HAP-1 (cell line): ENCODE data around the gene AP1S1.
"Not testable (repeated sequence)": the region's sequence is repeated elsewhere in the genome, so short reads cannot be mapped to it uniquely, and the experiment has no call there.

Source experiments
- DNase-seq, 2 experiments: peaks; one replicate each; pipeline ENCODE4 v3.0.0-alpha.2; 2016 to 2020; ENCODE audit warnings: low spot score in 2 of 2
- H3K27me3 ChIP-seq: fragments of 250-450 bp; sonication (Bioruptor Pico); 2 replicates; pipeline ENCODE4 v1.5.1; 2020; ENCODE audit warnings: low read depth, mild to moderate bottlenecking, moderate library complexity
- H3K36me3 ChIP-seq: fragments of 250-450 bp; sonication (Bioruptor Pico); replicated peaks from 2 replicates; pipeline ENCODE4 v1.5.1; 2020; ENCODE audit warnings: mild to moderate bottlenecking
- H3K4me1 ChIP-seq: fragments of 250-450 bp; sonication (Bioruptor Pico); 2 replicates; pipeline ENCODE4 v1.5.1; 2020; ENCODE audit warnings: mild to moderate bottlenecking
- H3K4me3 ChIP-seq: fragments of 250-450 bp; sonication (Bioruptor Pico); 2 replicates; pipeline ENCODE4 v1.5.1; 2020; ENCODE audit warnings: mild to moderate bottlenecking, moderate library complexity
- H3K9me3 ChIP-seq: fragments of 250-450 bp; sonication (Bioruptor Pico); 2 replicates; pipeline ENCODE4 v1.5.1; 2020; ENCODE audit warnings: mild to moderate bottlenecking, moderate library complexity
- in situ Hi-C: fragments of 300-500 bp; cut with MboI; formaldehyde crosslinking; loops from 3 replicates; pipeline ENCODE4 v1.14.3; 2020; ENCODE audit warnings: low sequenced_read_pairs, inconsistent platforms, mixed read lengths

AP1S1 gene

GRCh38 chr7:101119876-101120275 is 34.4 kb upstream of the AP1S1 start:
- in situ Hi-C loops = no loop called here
- Histone ChIP-seq H3K4me1 (no peaks in the 10 kb centered on the region), H3K27me3 (no peaks in the 10 kb centered on the region)

DNA sequence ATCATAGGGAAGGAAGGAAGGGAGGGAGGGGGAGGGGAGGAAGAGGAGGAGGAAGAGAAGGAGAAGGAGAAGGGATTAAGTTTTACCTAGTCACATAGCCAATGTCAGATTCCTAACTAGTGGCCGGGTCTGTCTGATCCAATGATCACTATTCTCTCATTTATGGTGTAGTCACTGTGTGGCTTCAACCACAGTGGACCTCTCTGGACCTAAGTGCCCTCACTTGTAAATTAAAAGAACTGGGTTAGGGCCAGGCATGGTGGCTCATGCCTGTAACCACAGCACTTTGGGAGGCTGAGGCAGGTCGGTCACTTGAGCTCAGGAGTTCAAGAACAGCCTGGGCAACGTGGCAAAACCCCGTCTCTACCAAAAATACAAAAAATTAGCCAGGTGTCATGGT is 34.0 kb upstream of the AP1S1 start:
- Histone ChIP-seq H3K9me3 (no peaks in the 10 kb centered on the region), H3K4me1 (no peaks in the 10 kb centered on the region), H3K4me3 (no peak overlapping the region), H3K27me3 (no peaks in the 10 kb centered on the region), H3K36me3 (no peaks in the 10 kb centered on the region)
- no peak for DNase-seq
- in situ Hi-C loops = no loop called here

More at GRCh38 chr7:101119876-101120275, 34.4 kb upstream of the AP1S1 start:
- Histone ChIP-seq H3K9me3 (no peaks in the 10 kb centered on the region), H3K4me3 (no peak overlapping the region), H3K36me3 (no peaks in the 10 kb centered on the region)
- no peak for DNase-seq

DNA sequence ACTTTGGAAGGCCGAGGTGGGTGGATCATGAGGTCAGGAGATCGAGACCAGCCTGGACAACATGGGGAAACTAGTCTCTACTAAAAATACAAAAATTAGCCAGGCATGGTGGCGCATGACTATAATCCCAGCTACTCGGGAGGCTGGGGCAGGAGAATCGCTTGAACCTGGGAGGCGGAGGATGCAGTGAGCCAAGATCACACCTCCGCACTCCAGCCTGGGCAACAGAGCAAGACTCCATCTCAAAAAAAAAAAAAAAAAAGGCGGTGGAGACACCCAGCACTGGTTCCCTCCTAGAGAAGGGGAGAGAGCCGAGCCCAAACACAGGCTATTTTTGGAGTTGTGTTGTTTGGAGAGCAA is 32.7 kb upstream of the AP1S1 start:
- H3K4me3 ChIP-seq, H3K9me3 ChIP-seq, H3K27me3 ChIP-seq, H3K36me3 ChIP-seq, DNase-seq, in situ Hi-C loops, H3K4me1 ChIP-seq: not testable (repeated sequence)

DNA sequence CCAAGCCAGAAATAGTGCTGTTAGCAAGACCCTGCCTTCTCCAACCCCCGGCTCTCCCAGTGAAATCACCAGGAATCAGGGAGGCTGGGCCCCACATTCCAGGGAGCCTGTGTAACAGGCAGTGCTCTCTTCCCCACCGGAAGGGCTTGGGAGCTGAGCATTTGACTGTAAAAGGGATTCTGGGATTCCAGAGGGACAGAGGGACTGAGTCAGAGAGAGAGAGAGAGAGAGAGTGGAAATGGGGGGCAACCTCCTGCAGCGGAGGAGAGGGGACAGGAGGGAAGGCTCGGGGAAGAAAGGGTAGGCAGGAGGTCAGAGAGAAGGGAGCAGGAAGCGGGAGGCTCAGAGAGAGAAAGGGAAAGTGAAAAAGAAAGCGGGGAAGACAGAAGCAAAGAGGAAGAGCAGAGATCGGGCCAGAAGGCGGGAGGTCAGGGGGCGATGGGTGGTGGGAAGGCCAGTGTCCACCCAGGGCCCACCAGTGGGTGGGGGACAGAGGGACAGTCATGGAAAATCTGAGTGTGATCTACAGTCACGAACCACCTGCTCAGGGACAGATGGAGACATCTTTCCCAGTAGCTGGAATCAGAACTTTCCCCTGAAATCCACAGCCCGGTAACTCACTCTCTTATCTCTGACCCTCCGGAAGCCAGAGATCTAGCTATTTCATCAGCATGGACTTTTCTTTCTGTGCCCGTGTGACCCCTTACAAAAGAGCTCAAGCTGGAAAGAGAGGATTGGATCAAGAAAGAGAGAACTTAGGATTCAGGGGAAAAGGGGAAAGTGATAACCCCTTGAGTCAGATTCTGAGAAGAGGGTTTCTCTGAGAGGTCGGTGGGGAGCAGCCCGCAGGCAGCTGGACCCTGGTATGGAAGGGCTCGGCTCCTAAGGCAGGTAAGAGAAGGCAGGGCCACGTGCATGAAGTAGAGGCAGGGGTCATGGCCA is 32.0 kb upstream of the AP1S1 start:
- no peak overlapping the region for H3K4me3 ChIP-seq

DNA sequence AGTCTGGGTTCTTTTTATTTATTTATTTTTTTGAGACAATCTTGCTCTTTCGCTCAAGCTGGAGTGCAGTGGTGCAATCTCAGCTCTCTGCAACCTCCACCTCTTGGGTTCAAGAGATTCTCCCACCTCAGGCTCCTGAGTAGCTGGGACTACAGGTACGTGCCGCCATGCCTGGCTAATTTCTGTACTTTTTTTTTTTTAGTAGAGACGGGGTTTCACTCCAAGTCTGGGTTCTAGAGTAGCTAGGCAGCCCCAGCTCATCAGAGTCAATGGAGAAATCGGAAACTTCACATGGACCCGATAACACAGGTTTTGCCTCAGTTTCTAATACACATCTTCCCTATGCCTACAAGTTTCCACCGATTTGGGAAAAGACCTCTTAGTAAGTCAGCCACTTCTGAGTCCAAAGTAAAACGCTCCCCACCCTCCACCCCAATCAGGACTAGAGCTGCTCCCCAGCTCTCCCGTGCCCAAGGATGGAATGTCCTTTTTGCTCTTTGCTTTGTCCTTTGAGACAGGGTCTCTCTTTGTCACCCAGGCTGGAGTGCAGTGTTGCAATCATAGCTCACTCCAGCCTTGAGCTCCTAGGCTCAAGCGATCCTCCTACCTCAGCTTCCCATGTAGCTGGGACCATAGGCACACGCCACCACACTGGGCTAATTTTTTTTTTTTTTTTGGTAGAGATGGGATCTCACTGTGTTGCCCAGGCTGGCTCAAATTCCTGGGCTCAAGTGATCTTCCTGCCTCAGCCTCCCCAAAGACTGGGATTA is 31.2 kb upstream of the AP1S1 start:
- Histone ChIP-seq H3K27me3 (no peaks in the 10 kb centered on the region), H3K4me1 (peaks cover 3% of the 10 kb centered on the region; the same call in 1 of the 2 replicates)

More for the DNA sequence above, 32.0 kb upstream of the AP1S1 start:
- H3K9me3 ChIP-seq = no peaks in the 10 kb centered on the region
- in situ Hi-C loops = no loop called here
- no peaks in the 10 kb centered on the region for H3K36me3 ChIP-seq
- peak in 1 of 2 experiments; percentile 32 for DNase-seq
- no peaks in the 10 kb centered on the region for H3K27me3 ChIP-seq
- H3K4me1 ChIP-seq = peaks cover 3% of the 10 kb centered on the region; the same call in 1 of the 2 replicates

DNA sequence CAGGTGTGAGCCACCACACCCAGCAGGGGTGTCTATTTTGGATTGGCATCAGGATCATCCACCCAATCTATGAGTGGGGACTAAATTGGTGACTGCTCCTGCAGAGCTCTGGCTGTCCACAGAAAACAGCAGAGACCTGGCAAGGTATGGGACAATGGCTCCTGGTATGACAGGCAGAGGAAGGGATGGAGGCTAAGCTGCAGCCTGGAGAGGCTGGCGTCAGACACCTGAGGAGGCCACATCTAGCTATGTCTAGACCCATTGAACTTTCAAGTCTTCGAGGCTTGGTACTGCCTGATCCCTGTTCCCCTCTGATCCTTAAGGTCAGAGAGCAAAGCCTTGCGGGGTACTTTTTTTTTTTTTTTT is 30.6 kb upstream of the AP1S1 start:
- H3K4me1 ChIP-seq = peaks cover 3% of the 10 kb centered on the region; the same call in 1 of the 2 replicates
- no peaks in the 10 kb centered on the region for H3K9me3 ChIP-seq
- no peak for DNase-seq
- no peak overlapping the region for H3K4me3 ChIP-seq
- H3K36me3 ChIP-seq = no peaks in the 10 kb centered on the region
- no peaks in the 10 kb centered on the region for H3K27me3 ChIP-seq
- in situ Hi-C loops = no loop called here

More for the DNA sequence above, 31.2 kb upstream of the AP1S1 start:
- Histone ChIP-seq H3K4me3 (no peak overlapping the region), H3K9me3 (no peaks in the 10 kb centered on the region), H3K36me3 (no peaks in the 10 kb centered on the region)
- in situ Hi-C loops = no loop called here
- DNase-seq = no peak

- no peak for DNase-seq
- no peaks in the 10 kb centered on the region for H3K36me3 ChIP-seq
- H3K27me3 ChIP-seq = no peaks in the 10 kb centered on the region
- in situ Hi-C loops = loop anchor here (25.0 kb wide), 1 partner anchor 1138 kb away; no protein-coding TSS in a partner anchor
- H3K4me1 ChIP-seq = peaks cover 3% of the 10 kb centered on the region; the same call in 1 of the 2 replicates
- no peaks in the 10 kb centered on the region for H3K9me3 ChIP-seq
- H3K4me3 ChIP-seq = no peak overlapping the region
Observed at GRCh38 chr7:101124376-101125056, 29.8 kb upstream of the AP1S1 start.

GRCh38 chr7:101125989-101126650 is 28.2 kb upstream of the AP1S1 start:
- no peaks in the 10 kb centered on the region for H3K36me3 ChIP-seq
- H3K4me3 ChIP-seq = no peak overlapping the region
- in situ Hi-C loops = loop anchor here (25.0 kb wide), 1 partner anchor 1136 kb away; no protein-coding TSS in a partner anchor
- no peaks in the 10 kb centered on the region for H3K9me3 ChIP-seq
- H3K27me3 ChIP-seq = no peaks in the 10 kb centered on the region
- peaks cover 3% of the 10 kb centered on the region; the same call in 1 of the 2 replicates for H3K4me1 ChIP-seq
- DNase-seq = peak in 1 of 2 experiments; percentile 19

DNA sequence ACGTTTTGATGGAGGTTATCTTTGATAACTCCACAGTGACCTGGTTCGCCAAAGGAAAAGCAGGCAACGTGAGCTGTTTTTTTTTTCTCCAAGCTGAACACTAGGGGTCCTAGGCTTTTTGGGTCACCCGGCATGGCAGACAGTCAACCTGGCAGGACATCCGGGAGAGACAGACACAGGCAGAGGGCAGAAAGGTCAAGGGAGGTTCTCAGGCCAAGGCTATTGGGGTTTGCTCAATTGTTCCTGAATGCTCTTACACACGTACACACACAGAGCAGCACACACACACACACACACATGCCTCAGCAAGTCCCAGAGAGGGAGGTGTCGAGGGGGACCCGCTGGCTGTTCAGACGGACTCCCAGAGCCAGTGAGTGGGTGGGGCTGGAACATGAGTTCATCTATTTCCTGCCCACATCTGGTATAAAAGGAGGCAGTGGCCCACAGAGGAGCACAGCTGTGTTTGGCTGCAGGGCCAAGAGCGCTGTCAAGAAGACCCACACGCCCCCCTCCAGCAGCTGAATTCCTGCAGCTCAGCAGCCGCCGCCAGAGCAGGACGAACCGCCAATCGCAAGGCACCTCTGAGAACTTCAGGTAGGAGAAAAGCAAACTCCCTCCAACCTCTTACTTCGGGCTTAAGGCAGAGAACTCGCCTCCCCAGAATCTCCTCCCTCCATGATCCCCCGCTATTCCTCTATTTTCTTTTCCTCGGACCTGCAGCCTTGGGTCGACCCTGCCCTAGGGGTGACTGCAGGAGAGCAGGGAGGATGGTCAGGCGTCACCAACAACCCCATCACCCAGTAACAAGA is 27.4 kb upstream of the AP1S1 start, which contains the start of gene SERPINE1:
Gene SERPINE1 (plus strand): TSS at position 454 of the 809 bp plus-strand sequence. CDS start 1,290 bp downstream, outside the sequence.
- Histone ChIP-seq H3K4me3 (no peak within 1 kb of the TSS), H3K9me3 (no peaks in the 10 kb centered on the region), H3K4me1 (peaks cover 3% of the 10 kb centered on the region; the same call in 1 of the 2 replicates), H3K36me3 (no peaks in the 10 kb centered on the region), H3K27me3 (no peaks in the 10 kb centered on the region)
- DNase-seq = peak in 1 of 2 experiments; percentile 53
- in situ Hi-C loops = loop anchor here (25.0 kb wide), 1 partner anchor 1135 kb away; no protein-coding TSS in a partner anchor

- peaks cover 3% of the 10 kb centered on the region; the same call in 1 of the 2 replicates for H3K4me1 ChIP-seq
- no peak overlapping the region for H3K4me3 ChIP-seq
- H3K9me3 ChIP-seq = no peaks in the 10 kb centered on the region
Observed at GRCh38 chr7:101127460-101128039, 26.7 kb upstream of the AP1S1 start.

GRCh38 chr7:101128040-101128834 is 26.0 kb upstream of the AP1S1 start:
- Histone ChIP-seq H3K4me1 (peaks cover 3% of the 10 kb centered on the region; the same call in 1 of the 2 replicates), H3K4me3 (no peak overlapping the region), H3K9me3 (no peaks in the 10 kb centered on the region), H3K27me3 (no peaks in the 10 kb centered on the region), H3K36me3 (no peaks in the 10 kb centered on the region)
- in situ Hi-C loops = loop anchor here (25.0 kb wide), 1 partner anchor 1134 kb away; no protein-coding TSS in a partner anchor
- no peak for DNase-seq

More at GRCh38 chr7:101127460-101128039, 26.7 kb upstream of the AP1S1 start:
- in situ Hi-C loops = loop anchor here (25.0 kb wide), 1 partner anchor 1135 kb away; no protein-coding TSS in a partner anchor
- no peaks in the 10 kb centered on the region for H3K27me3 ChIP-seq
- no peak for DNase-seq
- no peaks in the 10 kb centered on the region for H3K36me3 ChIP-seq
